H1 (cell line): ENCODE results near the gene MAML3. TPM values are rescaled to one million over a fixed set of nuclear protein-coding genes. Genes with fewer than 3 reads are reported as not detected.

ENCODE experiments used
- CTCF ChIA-PET: fragments of 300-600 bp; sonication (Branson Sonifier 250); formaldehyde crosslinking; loops from one replicate; lab custom pipeline; 2021; ENCODE audit not compliant: partially characterized antibody; lab: Charles Lee
- POLR2A ChIA-PET: fragments of 300-600 bp; sonication (Branson Sonifier 250); formaldehyde crosslinking; loops from one replicate; lab custom pipeline; 2021; ENCODE audit warnings: inconsistent platforms; ENCODE audit not compliant: partially characterized antibody; lab: Charles Lee
- DNase-seq, 2 experiments: peaks; one replicate each; pipeline versions ENCODE4 v3.0.0 to v3.0.0-alpha.2; 2010 to 2022; ENCODE audit warnings: low spot score in 2 of 2, low read depth in 1 of 2, mixed read lengths in 1 of 2
- FAIRE-seq: peaks from 2 replicates; lab custom pipeline; 2011; peaks lifted over from hg19 to GRCh38; lab: Jason Lieb, UNC
- H2AFZ ChIP-seq: 2 replicates; pipeline ENCODE4 v1.8.1; 2012; ENCODE audit warnings: low read length, inconsistent platforms
- H2AK5ac ChIP-seq: 2 replicates; pipeline ENCODE4 v1.6.1; 2013; ENCODE audit warnings: low read depth, low read length
- H2BK120ac ChIP-seq: replicated peaks from 2 replicates; pipeline ENCODE3; 2013; ENCODE audit warnings: low read depth, low read length, inconsistent platforms
- H2BK12ac ChIP-seq: 2 replicates; pipeline ENCODE4 v1.6.1; 2013; ENCODE audit warnings: low read depth, low read length
- H2BK15ac ChIP-seq: 2 replicates; pipeline ENCODE4 v1.6.1; 2013; ENCODE audit warnings: low read length
- H2BK20ac ChIP-seq: 2 replicates; pipeline ENCODE4 v1.6.1; 2013; ENCODE audit warnings: low read length
- H2BK5ac ChIP-seq: 2 replicates; pipeline ENCODE4 v1.6.1; 2013; ENCODE audit warnings: low read depth, low read length
- H3K14ac ChIP-seq: 2 replicates; pipeline ENCODE4 v1.6.1; 2013; ENCODE audit warnings: inconsistent platforms; ENCODE audit not compliant: insufficient read length
- H3K18ac ChIP-seq: 2 replicates; pipeline ENCODE4 v1.6.1; 2013; ENCODE audit warnings: low read length; ENCODE audit errors: extremely low read depth
- H3K23ac ChIP-seq: 2 replicates; pipeline ENCODE4 v1.6.1; 2013; ENCODE audit warnings: inconsistent platforms; ENCODE audit not compliant: insufficient read length
- H3K23me2 ChIP-seq: 2 replicates; pipeline ENCODE4 v1.6.1; 2013; ENCODE audit warnings: low read depth, low read length
- H3K27ac ChIP-seq: 2 replicates; pipeline ENCODE4 v1.6.1; 2011; ENCODE audit warnings: low read depth, low read length, inconsistent platforms
- H3K27me3 ChIP-seq, 4 experiments: replicated peaks in 1 of 4; 1 replicate in 1 of 4; 2 replicates in 3 of 4; pipeline versions ENCODE4 v1.6.1 to v1.8.1; 2011 to 2013; ENCODE audit warnings: low read length in 3 of 4, mild to moderate bottlenecking in 3 of 4, inconsistent platforms in 2 of 4, mixed read lengths in 2 of 4, moderate library complexity in 1 of 4; ENCODE audit not compliant: control insufficient read depth in 3 of 4, insufficient read depth in 3 of 4; ENCODE audit errors: extremely low read depth in 1 of 4
- H3K36me3 ChIP-seq, 4 experiments: 2 replicates each; pipeline versions ENCODE4 v1.6.1 to v1.8.1; 2011 to 2013; ENCODE audit warnings: mild to moderate bottlenecking in 4 of 4, low read length in 3 of 4, moderate library complexity in 2 of 4, control low read depth in 1 of 4, inconsistent platforms in 1 of 4; ENCODE audit not compliant: insufficient read depth in 4 of 4, control insufficient read depth in 2 of 4
- H3K4ac ChIP-seq: replicated peaks from 2 replicates; pipeline ENCODE3; 2013; ENCODE audit warnings: low read length, low read depth, mixed read lengths, inconsistent platforms; ENCODE audit not compliant: insufficient read length
- H3K4me1 ChIP-seq, 4 experiments: replicated peaks in 1 of 4; 1 replicate in 1 of 4; 2 replicates in 3 of 4; pipeline versions ENCODE4 v1.6.1 to v1.8.1; 2011 to 2013; ENCODE audit warnings: low read length in 3 of 4, inconsistent platforms in 2 of 4, mixed read lengths in 1 of 4; ENCODE audit not compliant: insufficient read depth in 4 of 4, control insufficient read depth in 3 of 4
- H3K4me2 ChIP-seq, 2 experiments: 2 replicates each; pipeline versions ENCODE4 v1.6.1 to v1.8.1; 2011 to 2013; ENCODE audit warnings: low read depth in 2 of 2, low read length in 2 of 2, control low read depth in 1 of 2, inconsistent platforms in 1 of 2, mild to moderate bottlenecking in 1 of 2; ENCODE audit not compliant: insufficient read depth in 1 of 2
- H3K4me3 ChIP-seq, 4 experiments: fragments of 200-600, 300-600 bp in 1 of 4; sonication (generic), shearing (Covaris generic), sonication (Bioruptor Twin) in 1 of 4; 2 replicates each; pipeline versions ENCODE4 v1.5.1 to v1.8.1; 2011 to 2016; ENCODE audit warnings: low read length in 4 of 4, low read depth in 3 of 4, control low read depth in 2 of 4, inconsistent platforms in 2 of 4, mild to moderate bottlenecking in 2 of 4, mixed read lengths in 1 of 4, moderate library complexity in 1 of 4; ENCODE audit not compliant: insufficient read depth in 2 of 4; ENCODE audit errors: extremely low read depth in 1 of 4
- H3K56ac ChIP-seq: replicated peaks from 2 replicates; pipeline ENCODE3; 2013; ENCODE audit warnings: low read depth, mild to moderate bottlenecking, mixed read lengths, low read length, inconsistent platforms; ENCODE audit not compliant: insufficient read length
- H3K79me1 ChIP-seq: 2 replicates; pipeline ENCODE4 v1.6.1; 2013; ENCODE audit warnings: low read depth, low read length, control low read depth
- H3K79me2 ChIP-seq, 2 experiments: 2 replicates each; pipeline versions ENCODE4 v1.6.1 to v1.8.1; 2012 to 2013; ENCODE audit warnings: low read length in 2 of 2, mild to moderate bottlenecking in 2 of 2, inconsistent platforms in 1 of 2; ENCODE audit not compliant: insufficient read depth in 2 of 2, control insufficient read depth in 1 of 2
- H3K9ac ChIP-seq, 4 experiments: replicated peaks in 1 of 4; 1 replicate in 1 of 4; 2 replicates in 3 of 4; pipeline versions ENCODE4 v1.6.1 to v1.8.1; 2011 to 2013; ENCODE audit warnings: low read depth in 3 of 4, low read length in 3 of 4, control low read depth in 2 of 4, mild to moderate bottlenecking in 2 of 4, moderate library complexity in 2 of 4, inconsistent platforms in 1 of 4; ENCODE audit errors: extremely low read depth in 1 of 4
- H3K9me3 ChIP-seq, 2 experiments: 2 replicates each; pipeline versions ENCODE4 v1.6.1 to v1.8.1; 2012 to 2013; ENCODE audit warnings: mild to moderate bottlenecking in 2 of 2, moderate library complexity in 2 of 2, control low read depth in 1 of 2, inconsistent platforms in 1 of 2, low read depth in 1 of 2, low read length in 1 of 2, mixed read lengths in 1 of 2; ENCODE audit not compliant: insufficient read depth in 2 of 2
- H4K20me1 ChIP-seq, 2 experiments: replicated peaks in 1 of 2; 2 replicates each; pipeline versions ENCODE3 to v1.8.1; 2011 to 2013; ENCODE audit warnings: inconsistent platforms in 2 of 2, low read length in 2 of 2, mild to moderate bottlenecking in 1 of 2; ENCODE audit not compliant: insufficient read depth in 2 of 2, control insufficient read depth in 1 of 2
- H4K5ac ChIP-seq: 2 replicates; pipeline ENCODE4 v1.6.1; 2013; ENCODE audit warnings: low read length, low read depth, mixed read lengths, inconsistent platforms; ENCODE audit not compliant: insufficient read length
- H4K8ac ChIP-seq: 2 replicates; pipeline ENCODE4 v1.8.0; 2013; ENCODE audit warnings: mild to moderate bottlenecking, moderate library complexity, low read length, inconsistent platforms; ENCODE audit not compliant: insufficient read depth; ENCODE audit errors: extremely low read depth
- H4K91ac ChIP-seq: replicated peaks from 2 replicates; pipeline ENCODE3; 2013; ENCODE audit warnings: low read length, mixed read lengths, inconsistent platforms; ENCODE audit not compliant: insufficient read length
- BCL11A ChIP-seq, 2 experiments: IDR thresholded peaks; one replicate each; pipeline ENCODE4 v1.6.1; 2011; ENCODE audit warnings: low read depth in 2 of 2, low read length in 2 of 2, mild to moderate bottlenecking in 2 of 2
- CTBP2 ChIP-seq: IDR thresholded peaks from 2 replicates; pipeline ENCODE4 v1.7.0; 2011; ENCODE audit warnings: borderline replicate concordance, mild to moderate bottlenecking, moderate library complexity, mixed read lengths, low read length; ENCODE audit not compliant: insufficient read depth, insufficient read length
- GABPA ChIP-seq: IDR thresholded peaks from 2 replicates; pipeline ENCODE4 v1.6.1; 2011; ENCODE audit warnings: mild to moderate bottlenecking, low read length, moderate library complexity, borderline replicate concordance; ENCODE audit not compliant: insufficient read depth
- KDM1A ChIP-seq: fragments of 200-600, 300-600 bp; sonication (generic); IDR thresholded peaks from 2 replicates; pipeline ENCODE4 v1.7.1; 2016; ENCODE audit warnings: mild to moderate bottlenecking, low read length, borderline replicate concordance
- PHF8 ChIP-seq: fragments of 200-600 bp; sonication (generic); conservative IDR thresholded peaks from 2 replicates; pipeline ENCODE4 v1.7.1; 2012; ENCODE audit warnings: low read depth, mild to moderate bottlenecking, inconsistent platforms, low read length, moderate library complexity
- RBBP5 ChIP-seq: IDR thresholded peaks from 2 replicates; pipeline ENCODE4 v1.7.1; 2012; ENCODE audit warnings: low read depth, mild to moderate bottlenecking, inconsistent platforms, low read length, moderate library complexity, borderline replicate concordance
- SP1 ChIP-seq: IDR thresholded peaks from 2 replicates; pipeline ENCODE4 v1.6.1; 2011; ENCODE audit warnings: low read depth, low read length
- TBP ChIP-seq: IDR thresholded peaks from 2 replicates; pipeline ENCODE4 v1.6.1; 2011; ENCODE audit warnings: low read depth, low read length, improper control_type of control experiment
- WGBS, 2 experiments: shearing (Covaris generic) in 1 of 2; methylation state at CpG; one replicate each; pipeline versions ENCODE4 v1.1.6 to v1.1.7; 2013 to 2015; ENCODE audit warnings: low lambda C conversion rate in 2 of 2, mixed read lengths in 2 of 2, inconsistent platforms in 1 of 2, low coverage in 1 of 2, missing lambda C conversion rate in 1 of 2; ENCODE audit not compliant: insufficient replicate concordance in 2 of 2, insufficient coverage in 1 of 2, insufficient read length in 1 of 2; ENCODE audit errors: extremely low coverage in 1 of 2, missing lambda C conversion rate in 1 of 2; 5-methylcytosine and 5-hydroxymethylcytosine counted together
- polyA plus RNA-seq, 7 experiments: library from polyadenylated mRNA; depleted of rRNA in 3 of 7; stranded (reverse) in 5 of 7; unstranded in 2 of 7; fragments of >200 nt in 5 of 7; fragments of 200-250 nt in 2 of 7; gene quantifications; 1 replicate in 5 of 7; 2 replicates in 1 of 7; 4 replicates in 1 of 7; pipeline versions ENCODE4 v1.2.1 to v1.2.3, GENCODE V29; 2011 to 2013; ENCODE audit warnings: missing spikeins in 2 of 7, mixed read lengths in 2 of 7
- total RNA-seq: library from RNA; stranded (reverse); fragmentation: NEBNext Ultra II Directional; extraction: Animal tissue kit (Norgen Biotek cat#: 25700); gene quantifications from 2 replicates; pipeline ENCODE4 v1.2.1, GENCODE V29; 2021
- TF ChIP-seq, protein P1 (sequence below): IDR thresholded peaks from 2 replicates; pipeline ENCODE4 v1.6.1; 2011; ENCODE audit warnings: low read length, improper control_type of control experiment

The MAML3 gene
- total and polyA plus RNA-seq, 2 of the 8 experiments (the other 6 are each of a cell fraction or from before 2014, with no cell fraction given): 2.1 to 5.7 TPM

DNA sequence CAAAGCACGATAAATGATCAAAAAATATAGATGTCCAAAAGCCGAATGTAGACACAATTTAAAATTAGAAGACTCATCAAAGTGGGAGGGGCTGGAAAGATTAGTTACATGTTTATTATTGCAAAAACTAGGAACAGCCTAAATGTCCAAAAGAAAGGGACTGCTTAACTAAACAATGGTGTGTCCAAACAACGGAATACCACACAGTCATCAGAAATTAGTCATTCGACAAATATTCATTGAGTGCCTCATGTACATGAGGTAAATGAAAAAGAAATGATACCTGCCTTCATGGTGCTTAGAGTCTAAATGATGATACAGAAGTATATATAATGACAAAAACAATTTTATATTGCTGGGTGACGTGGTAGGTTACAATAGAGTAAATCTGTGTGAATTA is 139.7 kb downstream of the MAML3 start:
- peak; percentile 57 for FAIRE-seq
- ChIA-PET POLR2A (no interaction called here), CTCF (interaction anchor here (0.6 to 4.2 kb wide), 11 partner anchors 22 to 244 kb away, joined by 3 to 37 read pairs (median 5); no protein-coding TSS in a partner anchor)
- Histone ChIP-seq H3K56ac (no peak overlapping the region), H3K9me3 (peaks cover 0 to 4% of the 10 kb centered on the region in 2 experiments; a peak in 1 of 4 replicates), H3K4me1 (peaks cover 0 to 6% (median 0%) of the 10 kb centered on the region in 4 experiments; a peak in 1 of 7 replicates), H3K27ac (no peak overlapping the region), H3K14ac (no peak overlapping the region), H3K79me1 (no peaks in the 10 kb centered on the region), H3K36me3 (no peaks in the 10 kb centered on the region), H3K4me2 (no peak overlapping the region), H2BK15ac (no peak overlapping the region), H4K20me1 (no peaks in the 10 kb centered on the region), H3K23me2 (no peaks in the 10 kb centered on the region), H2AFZ (no peak overlapping the region), H2BK5ac (no peak overlapping the region), H3K4me3 (no peak overlapping the region), H2AK5ac (no peak overlapping the region), H3K27me3 (no peaks in the 10 kb centered on the region), H3K79me2 (no peaks in the 10 kb centered on the region), H2BK120ac (no peak overlapping the region), H3K18ac (no peak overlapping the region), H3K9ac (no peak overlapping the region), H2BK12ac (no peak overlapping the region), H2BK20ac (no peak overlapping the region), H3K4ac (no peak overlapping the region), H4K5ac (no peak overlapping the region), H4K8ac (no peak overlapping the region), H3K23ac (no peak overlapping the region), H4K91ac (no peak overlapping the region)
- TF ChIP-seq RBBP5: no peak
- TF ChIP-seq KDM1A: no peak
- no peak for TF ChIP-seq GABPA
- no peak for TF ChIP-seq PHF8
- TF ChIP-seq, protein P1, sequence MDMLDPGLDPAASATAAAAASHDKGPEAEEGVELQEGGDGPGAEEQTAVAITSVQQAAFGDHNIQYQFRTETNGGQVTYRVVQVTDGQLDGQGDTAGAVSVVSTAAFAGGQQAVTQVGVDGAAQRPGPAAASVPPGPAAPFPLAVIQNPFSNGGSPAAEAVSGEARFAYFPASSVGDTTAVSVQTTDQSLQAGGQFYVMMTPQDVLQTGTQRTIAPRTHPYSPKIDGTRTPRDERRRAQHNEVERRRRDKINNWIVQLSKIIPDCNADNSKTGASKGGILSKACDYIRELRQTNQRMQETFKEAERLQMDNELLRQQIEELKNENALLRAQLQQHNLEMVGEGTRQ: no peak
- no peak for TF ChIP-seq TBP
- TF ChIP-seq BCL11A (IDR thresholded peaks at IDR 0.05; ENCODE audit: low read depth in 2 of 2, low read length in 2 of 2): no peak
- no peak for TF ChIP-seq CTBP2
- TF ChIP-seq SP1: no peak
- 91% methylated on average over 5 of the region's 5 CpGs; no CpG with 5 or more reads in 1 of the 2 experiments for WGBS, 2 experiments
- DNase-seq: no peak
